ENCODE results near the gene TUBGCP2.
"Not testable (repeated sequence)": the region's sequence is repeated elsewhere in the genome, so short reads cannot be mapped to it uniquely, and the experiment has no call there.

The TUBGCP2 gene

GRCh38 chr10:133247681-133248333 is 60.9 kb downstream of the TUBGCP2 start:
- DNase-seq (ENCODE audit: low read depth in 2 of 2) = no peak

- no peak for DNase-seq (ENCODE audit: low read depth in 2 of 2)
These were observed 62.4 kb downstream of the TUBGCP2 start for GRCh38 chr10:133246236-133246626.

GRCh38 chr10:133245439-133246235 is 63.0 kb downstream of the TUBGCP2 start:
- DNase-seq (ENCODE audit: low read depth in 2 of 2) = no peak

GRCh38 chr10:133243593-133243992 is 65.1 kb downstream of the TUBGCP2 start:
- no peak for DNase-seq (ENCODE audit: low read depth in 2 of 2)

GRCh38 chr10:133242611-133243356 is 65.9 kb downstream of the TUBGCP2 start:
- no peak for DNase-seq (ENCODE audit: low read depth in 2 of 2)

- no peak for DNase-seq (ENCODE audit: low read depth in 2 of 2)
These were observed 67.0 kb downstream of the TUBGCP2 start for GRCh38 chr10:133241501-133242205.

- no peak for DNase-seq (ENCODE audit: low read depth in 2 of 2)
These were observed 68.7 kb downstream of the TUBGCP2 start for GRCh38 chr10:133239990-133240389.

- DNase-seq (ENCODE audit: low read depth in 2 of 2) = no peak
These were observed 70.2 kb downstream of the TUBGCP2 start for GRCh38 chr10:133238466-133238804.

GRCh38 chr10:133237588-133238465 is 70.8 kb downstream of the TUBGCP2 start, which contains the start of gene VENTX:
Gene VENTX (plus strand): TSS chr10:133237855. CDS start chr10:133237915, 60 bp downstream.
- no peak for DNase-seq (ENCODE audit: low read depth in 2 of 2)

GRCh38 chr10:133237241-133237587 is 71.5 kb downstream of the TUBGCP2 start:
- DNase-seq (ENCODE audit: low read depth in 2 of 2) = no peak

GRCh38 chr10:133236401-133237240 is 72.1 kb downstream of the TUBGCP2 start:
- DNase-seq (ENCODE audit: low read depth in 2 of 2) = no peak

GRCh38 chr10:133235932-133236331 is 72.7 kb downstream of the TUBGCP2 start:
- DNase-seq (ENCODE audit: low read depth in 2 of 2) = no peak

- DNase-seq (ENCODE audit: low read depth in 2 of 2) = no peak
These were observed 73.3 kb downstream of the TUBGCP2 start for GRCh38 chr10:133235265-133235855.

- DNase-seq (ENCODE audit: low read depth in 2 of 2) = not testable (repeated sequence)
These were observed 73.9 kb downstream of the TUBGCP2 start for GRCh38 chr10:133234796-133235195.

GRCh38 chr10:133231946-133232574 is 76.6 kb downstream of the TUBGCP2 start:
- DNase-seq (ENCODE audit: low read depth in 2 of 2) = no peak

- no peak for DNase-seq (ENCODE audit: low read depth in 2 of 2)
These were observed 77.3 kb downstream of the TUBGCP2 start for GRCh38 chr10:133231244-133231945.

- no peak for DNase-seq (ENCODE audit: low read depth in 2 of 2)
These were observed 78.1 kb downstream of the TUBGCP2 start for GRCh38 chr10:133230387-133231195.

- no peak for DNase-seq (ENCODE audit: low read depth in 2 of 2)
These were observed 78.7 kb downstream of the TUBGCP2 start, which contains the start of gene UTF1 for GRCh38 chr10:133230044-133230361. Gene UTF1 (plus strand): TSS chr10:133230217. CDS start chr10:133230289, 72 bp downstream.

Measured in stimulated activated CD8-positive, alpha-beta memory T cell treated with anti-CD3 and anti-CD28 coated beads, Interleukin-15, amount 100 ng/mL, for 4 hours (primary cell).